Heart right ventricle (tissue), 16 donors: Measurements from ENCODE around the gene SKI. TPM values are rescaled to one million over a fixed set of nuclear protein-coding genes. Genes with fewer than 3 reads are reported as not detected.

Experiments
- ATAC-seq, 8 donors: fragments of 200-7000 bp; cut with Tn5 transposase; one replicate each; pipeline ENCODE4 v1.9.1; 2020; ENCODE audit warnings: mild to moderate bottlenecking in 8 of 8, moderate library complexity in 8 of 8, moderate number of reproducible peaks in 1 of 8
- DNase-seq, 2 donors: peaks; one replicate each; pipeline ENCODE4 v3.0.0-alpha.2; 2020
- H3K27ac ChIP-seq, 10 donors: fragments of 200-600 bp; sonication (generic) in 2 of 10; one replicate each; pipeline versions ENCODE4 v1.5.0 to v1.8.0; 2020 to 2022; ENCODE audit warnings: mild to moderate bottlenecking in 3 of 10
- H3K27me3 ChIP-seq, 7 donors: fragments of 200-600 bp; one replicate each; pipeline ENCODE4 v1.8.0; 2021 to 2022; ENCODE audit warnings: mild to moderate bottlenecking in 2 of 7
- H3K36me3 ChIP-seq, 9 donors: fragments of 200-600 bp; sonication (generic) in 1 of 9; one replicate each; pipeline versions ENCODE4 v1.5.0 to v1.8.0; 2020 to 2022; ENCODE audit warnings: mild to moderate bottlenecking in 2 of 9
- H3K4me1 ChIP-seq, 9 donors: fragments of 200-600 bp; sonication (generic) in 1 of 9; one replicate each; pipeline versions ENCODE4 v1.5.0 to v1.8.0; 2020 to 2022; ENCODE audit warnings: mild to moderate bottlenecking in 4 of 9
- H3K4me3 ChIP-seq, 10 donors: fragments of 200-600 bp; sonication (generic) in 2 of 10; one replicate each; pipeline versions ENCODE4 v1.5.0 to v1.8.0; 2020 to 2022; ENCODE audit warnings: mild to moderate bottlenecking in 7 of 10, moderate library complexity in 2 of 10
- H3K9me3 ChIP-seq, 11 donors: fragments of 200-600 bp in 10 of 11; sonication (generic) in 2 of 11; one replicate each; pipeline versions ENCODE4 v1.5.0 to v1.8.0; 2013 to 2022; ENCODE audit warnings: mild to moderate bottlenecking in 2 of 11, control low read depth in 1 of 11, moderate library complexity in 1 of 11
- WGBS, 2 donors: extraction: QIAGEN DNeasy Blood & Tissue Kit; methylation state at CpG; one replicate each; pipeline ENCODE4 v1.1.7; 2013; ENCODE audit warnings: inconsistent platforms in 1 of 2; 5-methylcytosine and 5-hydroxymethylcytosine counted together
- intact Hi-C, 10 donors: fragments of 100-400 bp; cut with DNase I; formaldehyde crosslinking; loops; one replicate each; pipeline versions ENCODE4 v1.11.1 to v1.14.2; 2022
- polyA plus RNA-seq, 2 donors: library from polyadenylated mRNA; stranded (reverse); fragments of 200-250 nt; gene quantifications; one replicate each; pipeline ENCODE4 v1.2.3, GENCODE V29; 2013
- total RNA-seq, 10 donors: library from RNA; stranded (reverse); fragmentation: NEBNext Ultra II Directional in 3 of 10; extraction: Animal tissue kit (Norgen Biotek cat#: 25700) in 3 of 10; gene quantifications; one replicate each; pipeline versions ENCODE4 v1.2.1 to v1.2.4, GENCODE V29; 2021 to 2023
- TF ChIP-seq, protein P1 (sequence below), 9 donors: fragments of 200-600 bp; sonication (generic) in 2 of 9; IDR thresholded peaks; one replicate each; pipeline versions ENCODE4 v1.5.0 to v1.8.0; 2021 to 2022; ENCODE audit warnings: antibody characterized with exemption in 9 of 9, mild to moderate bottlenecking in 5 of 9, moderate library complexity in 1 of 9
- donor health status: Arrhythmogenic right ventricular cardiomyopathy.
- donor health status: ischemic (EF 13 %, LVEDD 7.1; RV severe dilation, severe dysfunction).
- donor health status: healthy with polysubstance abuse.
- donor health status: DM: no; HTN: yes; CAD: no.
- donor health status: DM: no; HTN: no; CAD: no.
- donor health status: ischemic (EF 25% LVEDD 6.9; RV normal size, moderate dysfunction).
- donor health status: ischemic (EF 25% LVEDD 5.7; RV mildly dilated, moderate dysfunction).
- donor health status: healthy.
- donor health status: DM: yes; HTN: yes; CAD: no.
- donor health status: Ischemic cardiomyopathy.
- donor health status: ischemic (EF 35%, LVEDD 5.7; RV mildly dilated, moderate dysfunction).
- donor health status: nonischemic (EF 11% LVEDD 7.7; RV severe dilation, severe dysfunction).
- donor health status: DM: yes; HTN: yes; CAD: no.
- donor health status: PGD.
- donor health status: ischemic (EF 29% LVEDD 5.4; RV normal size, mild dysfunction).
- donor health status: nonischemic (EF 23%, LVEDD 6.1; RV moderate dilation, normal function).

The SKI gene
- total and polyA plus RNA-seq, 12 donors, result 13.8 to 50.9 (median 35.6) TPM

GRCh38 chr1:2290595-2291510 is 62.7 kb downstream of the SKI start:
- H3K27me3 ChIP-seq, result no peaks in the 10 kb centered on the region
- intact Hi-C loops, result loop anchor here in 1 of 10 donors (10.0 kb wide), 1 partner anchor 56 kb away; no protein-coding TSS in a partner anchor
- ATAC-seq, result peak; percentile 45 to 85 (median 76)
- H3K27ac ChIP-seq, result peak overlapping the region; percentile 56 to 93 (median 77)
- peaks cover 0 to 2% (median 0%) of the 10 kb centered on the region in 9 donors for H3K36me3 ChIP-seq
- 36 to 47% methylated on average over 41 of the region's 41 CpGs for whole genome bisulfite sequencing, 2 donors
- peak; percentile 78 to 82 for DNase-seq
- TF ChIP-seq, protein P1, sequence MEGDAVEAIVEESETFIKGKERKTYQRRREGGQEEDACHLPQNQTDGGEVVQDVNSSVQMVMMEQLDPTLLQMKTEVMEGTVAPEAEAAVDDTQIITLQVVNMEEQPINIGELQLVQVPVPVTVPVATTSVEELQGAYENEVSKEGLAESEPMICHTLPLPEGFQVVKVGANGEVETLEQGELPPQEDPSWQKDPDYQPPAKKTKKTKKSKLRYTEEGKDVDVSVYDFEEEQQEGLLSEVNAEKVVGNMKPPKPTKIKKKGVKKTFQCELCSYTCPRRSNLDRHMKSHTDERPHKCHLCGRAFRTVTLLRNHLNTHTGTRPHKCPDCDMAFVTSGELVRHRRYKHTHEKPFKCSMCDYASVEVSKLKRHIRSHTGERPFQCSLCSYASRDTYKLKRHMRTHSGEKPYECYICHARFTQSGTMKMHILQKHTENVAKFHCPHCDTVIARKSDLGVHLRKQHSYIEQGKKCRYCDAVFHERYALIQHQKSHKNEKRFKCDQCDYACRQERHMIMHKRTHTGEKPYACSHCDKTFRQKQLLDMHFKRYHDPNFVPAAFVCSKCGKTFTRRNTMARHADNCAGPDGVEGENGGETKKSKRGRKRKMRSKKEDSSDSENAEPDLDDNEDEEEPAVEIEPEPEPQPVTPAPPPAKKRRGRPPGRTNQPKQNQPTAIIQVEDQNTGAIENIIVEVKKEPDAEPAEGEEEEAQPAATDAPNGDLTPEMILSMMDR (IDR thresholded peaks at IDR 0.05), result no peak
- H3K4me1 ChIP-seq, result peaks cover 44 to 98% (median 84%) of the 10 kb centered on the region in 9 donors
- peak overlapping the region in 9 of 10 donors; percentile 14 to 44 (median 28) for H3K4me3 ChIP-seq
- no peaks in the 10 kb centered on the region for H3K9me3 ChIP-seq

GRCh38 chr1:2291577-2291976 is 63.5 kb downstream of the SKI start:
- H3K4me1 ChIP-seq, result peaks cover 44 to 98% (median 87%) of the 10 kb centered on the region in 9 donors
- no peak for DNase-seq
- no peaks in the 10 kb centered on the region for H3K9me3 ChIP-seq
- no peak for ATAC-seq
- TF ChIP-seq, protein P1 (IDR thresholded peaks at IDR 0.05), result no peak
- H3K36me3 ChIP-seq, result peaks cover 0 to 2% (median 0%) of the 10 kb centered on the region in 9 donors
- peak overlapping the region in 9 of 10 donors; percentile 43 to 93 (median 76) for H3K27ac ChIP-seq
- H3K4me3 ChIP-seq, result peak overlapping the region in 5 of 10 donors; percentile 17 to 44 (median 37)
- 62 to 66% methylated on average over 5 of the region's 5 CpGs for WGBS, 2 donors
- intact Hi-C loops, result loop anchor here in 1 of 10 donors (10.0 kb wide), 1 partner anchor 57 kb away; no protein-coding TSS in a partner anchor
- H3K27me3 ChIP-seq, result no peaks in the 10 kb centered on the region

- H3K4me3 ChIP-seq, result no peak overlapping the region
- peak overlapping the region in 3 of 10 donors; percentile 2 to 93 (median 10) for H3K27ac ChIP-seq
- intact Hi-C loops, result loop anchor here in 1 of 10 donors (10.0 kb wide), 1 partner anchor 58 kb away; no protein-coding TSS in a partner anchor
- H3K4me1 ChIP-seq, result peaks cover 40 to 100% (median 81%) of the 10 kb centered on the region in 9 donors
- WGBS, 2 donors, result 90 to 93% methylated on average over 30 of the region's 30 CpGs
- DNase-seq (no peak), ATAC-seq (no peak)
- no peaks in the 10 kb centered on the region for H3K9me3 ChIP-seq
- no peaks in the 10 kb centered on the region for H3K27me3 ChIP-seq
- TF ChIP-seq, protein P1 (IDR thresholded peaks at IDR 0.05), result no peak
- peaks cover 0 to 10% (median 0%) of the 10 kb centered on the region in 9 donors for H3K36me3 ChIP-seq
Measured at GRCh38 chr1:2292725-2293450, 64.8 kb downstream of the SKI start.
